HG02623 (cell line): ENCODE results near the gene ZNF750.

Source experiments
- ATAC-seq: cut with Tn5 transposase; IDR thresholded peaks from one replicate; pipeline ENCODE4 v1.9.1; 2021; ENCODE audit warnings: moderate library complexity; ENCODE audit not compliant: unreplicated experiment

Gene ZNF750

DNA sequence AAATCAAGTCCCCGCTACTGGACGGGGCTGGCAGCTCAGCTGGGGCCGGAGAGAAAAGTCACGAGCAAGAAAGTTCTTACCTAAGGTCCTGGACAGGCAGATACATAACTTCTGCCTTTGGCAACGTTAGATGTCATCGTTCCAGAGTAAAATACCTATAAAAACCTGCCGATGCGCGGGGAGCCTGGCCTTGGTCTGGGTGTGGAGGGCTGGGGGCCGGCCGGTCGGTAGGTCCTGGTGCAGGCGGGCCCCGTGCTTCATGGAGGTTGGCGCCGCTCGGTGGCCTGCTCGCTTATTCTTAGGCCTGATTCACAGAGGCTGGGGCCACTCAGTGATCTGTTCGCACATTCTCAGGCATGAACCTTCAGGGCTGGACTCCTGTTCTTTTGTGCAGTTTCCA lies 33.7 kb upstream of the ZNF750 start:
- no peak for ATAC-seq

DNA sequence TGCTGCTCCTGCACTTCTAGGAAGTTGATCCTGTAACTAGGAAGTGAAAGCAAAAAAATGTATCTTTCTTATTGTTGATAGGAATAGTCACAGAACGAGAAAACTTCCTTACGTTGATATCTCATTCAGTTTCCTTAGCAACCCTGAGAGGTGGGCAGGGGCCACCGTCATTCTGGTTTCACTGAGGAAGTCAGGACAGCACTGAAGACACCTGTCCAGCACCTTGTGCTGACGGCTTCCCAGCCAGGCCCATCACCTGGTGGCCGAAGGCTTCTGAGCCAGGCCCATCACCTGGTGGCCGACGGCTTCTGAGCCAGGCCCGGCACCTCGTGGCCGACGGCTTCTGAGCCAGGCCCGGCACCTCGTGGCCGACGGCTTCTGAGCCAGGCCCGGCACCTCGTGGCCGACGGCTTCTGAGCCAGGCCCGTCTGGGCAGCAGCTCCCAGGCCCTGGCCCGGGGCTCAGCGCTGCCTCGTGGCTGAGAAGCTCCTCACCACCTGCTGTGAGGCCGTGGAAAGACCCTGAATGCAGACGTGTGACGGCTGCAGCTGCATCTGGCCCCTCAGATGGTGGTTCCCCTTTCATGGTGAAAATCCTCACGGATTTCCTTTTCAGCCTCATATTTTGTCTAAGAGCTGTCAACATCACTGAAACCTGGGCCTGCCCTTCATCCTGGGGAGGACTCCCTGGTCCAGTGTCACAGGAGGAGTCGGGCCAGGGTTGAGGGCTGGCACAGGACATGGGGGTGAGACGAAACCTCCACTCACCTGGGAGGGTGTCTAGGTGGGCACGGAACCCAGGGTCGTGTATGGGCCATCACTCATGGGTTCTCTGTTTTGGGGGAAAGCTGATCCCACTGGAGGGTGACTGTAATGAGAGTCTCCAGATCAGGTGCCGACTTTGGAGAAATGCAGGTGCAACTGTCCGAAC lies 33.0 kb upstream of the ZNF750 start:
- no peak for ATAC-seq

DNA sequence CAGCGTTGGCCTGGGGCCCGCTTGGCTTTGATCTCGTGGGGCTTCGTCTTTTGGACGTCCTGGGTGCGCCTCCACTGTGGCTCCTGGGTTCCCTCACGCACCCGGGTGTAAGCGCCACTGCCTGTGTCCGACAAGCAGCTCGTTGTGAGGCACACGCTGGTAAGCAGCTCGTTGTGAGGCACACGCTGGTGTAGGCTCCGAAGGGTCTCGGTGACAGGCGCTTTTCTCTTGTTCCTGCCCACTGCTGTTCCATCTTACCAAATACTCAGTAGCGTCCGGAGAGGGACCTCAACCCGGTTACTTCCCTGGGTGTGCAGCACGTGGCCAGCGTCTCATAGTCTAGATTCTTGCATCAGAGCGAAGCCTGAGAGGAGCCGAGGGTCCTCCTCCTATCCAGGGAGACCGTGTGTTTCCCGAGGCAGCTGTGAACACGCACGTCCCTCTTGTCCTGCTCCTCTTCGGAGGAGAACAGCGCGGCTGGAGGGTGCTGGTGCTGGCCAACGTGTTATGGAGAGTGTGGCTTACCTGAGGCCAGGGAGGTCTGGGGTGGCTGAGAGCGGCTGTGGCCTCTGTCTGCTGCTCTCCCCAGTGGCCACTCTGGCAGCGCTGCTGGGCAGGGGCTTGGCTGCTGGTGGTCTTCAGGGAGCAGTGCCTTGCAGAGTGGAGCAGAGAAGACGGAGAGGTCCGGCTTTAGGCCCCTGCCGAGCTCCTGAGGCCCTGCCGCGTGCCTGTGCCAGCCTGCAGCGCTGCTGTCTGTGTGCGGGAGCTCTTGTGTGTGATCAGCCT lies 32.1 kb upstream of the ZNF750 start:
- ATAC-seq: no peak

DNA sequence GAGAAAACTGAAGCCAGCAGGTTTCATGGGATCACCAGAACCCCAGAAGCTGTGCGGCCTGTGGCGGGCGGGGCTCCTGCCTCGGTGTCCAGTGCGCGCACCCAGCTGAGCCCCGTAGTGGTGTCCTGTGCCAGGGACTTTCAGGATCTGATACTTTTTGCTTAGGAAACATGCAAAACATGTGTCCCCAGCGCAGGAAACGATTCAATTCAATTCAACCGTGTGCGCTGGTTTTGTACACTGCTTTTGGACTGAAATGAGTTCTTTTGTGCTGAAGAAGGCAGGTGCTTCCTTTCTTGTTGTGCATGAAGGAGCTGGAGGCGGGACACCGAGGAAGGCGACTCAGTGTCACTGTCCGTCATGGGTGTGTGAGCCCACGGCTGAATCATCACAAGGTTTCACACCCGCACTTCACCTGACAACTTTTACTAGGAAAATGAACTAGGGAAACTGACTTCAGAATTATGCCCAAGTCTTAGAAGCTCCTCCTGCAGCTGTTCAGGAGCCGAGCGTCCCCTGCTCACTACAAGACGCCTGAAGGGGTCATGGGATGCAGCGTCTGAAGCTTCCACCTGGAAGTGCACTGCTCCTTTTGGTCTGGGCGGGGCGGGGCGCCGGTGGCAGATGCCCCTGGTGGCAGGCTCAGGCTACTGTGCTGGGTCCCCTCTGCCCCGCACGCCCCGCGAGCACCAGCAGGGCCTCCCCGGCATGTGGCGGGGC lies 31.4 kb upstream of the ZNF750 start:
- peak; percentile 72 for ATAC-seq

DNA sequence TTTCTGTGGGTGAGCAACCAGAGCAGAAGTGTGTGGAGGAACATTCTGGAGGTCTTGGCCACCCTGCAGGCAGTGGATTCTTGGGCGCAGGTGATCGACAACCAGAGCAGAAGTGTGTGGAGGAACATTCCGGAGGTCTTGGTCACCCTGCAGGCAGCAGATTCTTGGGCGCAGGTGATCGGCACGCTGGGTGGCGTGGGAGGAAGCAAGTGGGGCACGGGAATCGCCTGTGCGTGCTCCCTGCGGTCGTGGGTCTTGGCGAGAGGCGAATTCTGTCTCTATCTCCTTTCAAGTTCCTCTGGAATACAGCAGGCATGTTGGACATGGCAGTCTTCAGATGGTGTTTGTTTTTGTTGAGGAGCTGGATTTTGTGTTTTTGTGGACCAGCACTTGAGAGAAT lies 30.7 kb upstream of the ZNF750 start:
- ATAC-seq: no peak

DNA sequence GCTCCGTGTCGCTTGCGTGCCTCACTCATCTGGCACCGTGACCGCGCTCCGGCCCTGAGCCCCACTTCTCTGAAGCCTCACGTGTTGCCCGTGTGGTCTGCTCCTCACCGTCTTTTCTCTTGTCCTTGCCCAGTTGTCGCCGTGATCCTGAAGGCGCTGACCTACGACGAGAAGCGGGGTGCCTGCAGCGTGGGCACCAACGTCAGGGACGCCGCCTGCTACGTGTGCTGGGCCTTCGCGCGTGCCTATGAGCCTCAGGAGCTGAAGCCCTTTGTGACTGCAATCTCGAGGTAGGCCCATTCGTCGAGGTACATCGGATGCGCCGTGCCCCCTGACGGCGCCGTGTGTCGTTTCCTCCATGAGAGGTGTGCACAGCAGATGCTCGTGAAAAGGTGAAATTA lies 30.3 kb upstream of the ZNF750 start:
- no peak for ATAC-seq

DNA sequence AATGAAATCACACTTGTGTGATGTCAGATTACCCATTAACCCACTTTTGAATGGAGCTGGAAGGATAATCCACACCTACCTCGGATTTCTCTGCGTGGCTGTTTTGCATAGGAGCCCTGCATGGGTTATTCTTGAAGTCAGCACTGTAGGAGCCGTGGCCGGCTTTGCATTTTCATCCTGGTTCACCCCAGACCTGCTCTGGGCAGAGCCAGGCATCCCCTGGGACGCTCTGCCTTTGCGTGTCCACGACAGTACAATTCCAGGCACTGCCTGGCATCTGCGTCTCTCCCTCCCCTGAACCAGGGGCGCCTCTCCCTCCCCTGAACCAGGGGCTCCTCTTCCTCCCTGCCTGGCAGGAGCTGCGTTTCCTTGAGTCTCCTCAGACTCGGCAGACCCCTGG lies 29.7 kb upstream of the ZNF750 start:
- no peak for ATAC-seq

DNA sequence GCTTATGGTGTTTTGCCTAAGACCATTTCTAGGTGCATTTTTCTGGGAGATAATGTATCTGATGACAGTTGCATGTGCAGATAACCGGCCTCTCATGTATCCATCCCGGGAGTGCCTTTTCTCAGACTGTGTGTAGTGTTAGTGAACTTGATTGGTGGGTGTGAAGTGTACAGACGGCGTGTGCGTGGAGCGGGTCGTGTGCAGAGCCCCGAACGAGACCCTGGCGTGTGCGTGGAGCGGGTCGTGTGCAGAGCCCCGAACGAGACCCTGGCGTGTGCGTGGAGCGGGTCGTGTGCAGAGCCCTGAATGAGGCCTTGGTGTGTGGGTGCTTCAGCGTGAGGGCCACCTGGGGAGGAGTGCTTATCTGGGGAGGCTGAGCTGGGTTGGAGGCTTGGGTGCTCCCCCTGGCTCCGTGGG lies 28.9 kb upstream of the ZNF750 start:
- no peak for ATAC-seq

DNA sequence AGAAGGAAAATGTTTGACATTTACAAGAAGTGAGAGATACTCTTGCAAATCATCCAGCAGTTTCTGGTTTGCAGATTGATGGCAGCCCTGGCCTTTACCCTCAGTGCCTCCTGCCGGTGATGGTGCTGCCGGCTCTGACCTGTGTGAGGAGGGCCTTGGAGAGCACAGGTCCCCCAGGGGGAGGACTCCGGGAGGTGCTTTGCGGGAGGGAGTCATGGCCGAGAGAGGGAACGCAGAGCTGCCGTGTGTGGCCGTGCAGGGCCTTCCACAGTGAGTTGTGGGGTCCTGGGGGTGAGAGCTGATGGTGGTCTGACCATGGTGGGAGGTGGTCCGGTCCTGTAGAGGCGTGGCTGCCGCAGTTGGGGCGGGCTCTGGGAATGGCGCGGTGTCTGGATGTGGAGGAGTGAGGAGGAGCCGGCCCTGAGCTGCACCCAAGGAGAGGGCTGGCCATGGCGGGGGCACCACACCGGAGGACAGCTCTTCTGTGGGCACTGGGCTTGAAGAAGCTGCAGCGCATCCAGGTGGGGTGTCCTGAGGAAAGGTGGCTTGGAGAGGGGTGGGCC lies 28.0 kb upstream of the ZNF750 start:
- ATAC-seq: no peak

DNA sequence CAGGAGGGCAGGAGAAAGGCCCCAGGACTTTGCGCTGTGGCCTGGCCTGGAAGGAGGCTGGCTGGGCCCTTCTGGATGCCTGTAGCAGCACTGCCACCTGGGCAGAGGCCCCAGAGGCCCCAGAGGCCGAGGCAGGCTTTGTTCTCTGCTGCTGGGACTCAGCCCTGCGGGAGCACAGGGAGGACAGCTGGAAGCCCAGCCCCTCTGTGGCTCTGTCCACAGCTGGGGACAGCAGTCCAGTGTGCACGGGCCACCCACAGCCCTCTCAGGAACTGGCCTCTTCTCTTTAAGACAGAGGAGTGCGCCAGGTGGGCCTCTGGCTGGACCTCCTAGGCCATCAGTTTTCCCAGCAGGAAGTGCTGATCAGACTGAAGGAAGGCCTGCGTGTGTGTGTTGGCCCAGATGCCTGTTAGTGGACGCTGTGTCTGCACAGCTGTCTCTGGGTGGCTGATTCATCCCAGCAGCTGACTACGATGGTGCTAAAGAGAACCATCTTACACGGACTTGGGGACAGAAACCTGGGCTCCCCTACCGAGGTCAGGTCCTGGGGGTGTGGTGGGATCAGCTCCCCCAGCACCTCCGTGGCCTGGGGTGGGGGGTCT lies 26.9 kb upstream of the ZNF750 start:
- ATAC-seq: no peak

DNA sequence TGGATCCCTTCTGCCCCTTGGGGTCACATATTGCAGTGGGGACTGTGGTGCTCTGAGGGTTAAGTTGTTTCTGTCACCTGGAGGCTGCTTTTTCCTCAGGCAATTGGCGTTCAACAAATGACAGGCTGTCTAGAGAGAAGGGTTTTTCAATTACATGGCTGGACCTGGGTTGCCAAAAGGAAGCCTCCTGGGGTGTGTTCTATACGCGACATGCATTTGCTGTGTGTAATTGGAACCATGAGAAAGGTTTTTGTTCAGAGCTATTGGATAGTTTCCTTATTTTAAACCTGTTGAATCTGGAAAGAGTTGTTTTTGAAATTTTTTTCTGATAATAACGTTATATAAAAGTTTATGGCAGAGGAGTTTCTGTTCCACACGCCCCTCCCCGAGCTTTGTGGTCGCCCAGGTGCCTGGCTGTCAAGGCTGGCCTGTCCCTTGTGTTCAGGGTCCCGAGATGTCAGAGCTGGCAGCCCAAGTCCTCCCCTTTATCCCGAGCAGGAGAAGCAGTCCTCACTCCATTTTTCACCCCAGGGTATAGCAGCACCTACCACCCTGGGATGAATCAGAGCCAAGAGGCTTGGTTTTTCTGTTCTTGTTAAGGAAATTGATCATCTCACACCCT lies 26.1 kb upstream of the ZNF750 start:
- ATAC-seq: no peak

DNA sequence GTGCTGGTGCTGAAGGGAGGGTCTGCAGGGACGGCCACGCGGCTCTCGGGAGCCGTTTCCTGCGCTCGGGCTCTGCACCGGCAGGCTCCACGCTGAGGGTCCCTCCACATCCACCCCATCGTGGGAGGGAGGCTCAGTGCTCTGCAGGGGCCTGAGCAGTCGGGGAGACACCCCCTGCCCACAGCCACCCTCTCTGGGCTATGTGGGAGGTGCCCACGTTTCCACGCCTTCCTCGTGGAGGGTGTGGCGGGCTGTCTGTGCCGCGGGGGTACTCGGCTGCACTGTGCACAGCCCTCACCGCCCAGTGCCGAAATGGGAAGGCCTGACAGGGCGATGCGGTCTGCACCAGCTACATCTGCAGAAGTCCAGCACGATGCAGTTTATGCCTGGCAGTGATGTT lies 25.5 kb upstream of the ZNF750 start:
- ATAC-seq: no peak

DNA sequence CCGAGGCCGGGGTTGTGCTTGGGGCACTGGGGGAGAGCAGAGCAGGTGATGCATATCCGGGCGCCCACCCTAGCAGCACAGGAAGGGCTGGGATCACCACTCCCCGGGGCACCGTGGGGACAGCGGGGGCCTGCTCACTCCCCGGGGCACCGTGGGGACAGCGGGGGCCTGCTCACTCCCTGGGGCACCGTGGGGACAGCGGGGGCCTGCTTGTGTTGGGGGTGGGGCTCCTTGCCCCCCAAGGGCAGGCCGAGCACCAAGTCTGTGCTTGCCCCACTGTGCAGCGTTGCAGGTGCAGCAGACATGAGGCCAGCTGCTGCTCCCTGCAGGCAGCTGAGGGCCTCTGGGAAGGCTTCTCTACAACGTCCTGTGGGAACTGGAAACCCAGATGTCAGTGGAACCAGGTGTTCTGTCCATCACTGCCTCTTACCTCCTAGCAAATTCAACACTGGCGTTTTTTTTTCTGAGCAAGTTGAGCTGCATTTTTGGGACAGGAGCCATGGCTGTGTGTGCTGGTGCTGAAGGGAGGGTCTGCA lies 25.0 kb upstream of the ZNF750 start:
- ATAC-seq: no peak

DNA sequence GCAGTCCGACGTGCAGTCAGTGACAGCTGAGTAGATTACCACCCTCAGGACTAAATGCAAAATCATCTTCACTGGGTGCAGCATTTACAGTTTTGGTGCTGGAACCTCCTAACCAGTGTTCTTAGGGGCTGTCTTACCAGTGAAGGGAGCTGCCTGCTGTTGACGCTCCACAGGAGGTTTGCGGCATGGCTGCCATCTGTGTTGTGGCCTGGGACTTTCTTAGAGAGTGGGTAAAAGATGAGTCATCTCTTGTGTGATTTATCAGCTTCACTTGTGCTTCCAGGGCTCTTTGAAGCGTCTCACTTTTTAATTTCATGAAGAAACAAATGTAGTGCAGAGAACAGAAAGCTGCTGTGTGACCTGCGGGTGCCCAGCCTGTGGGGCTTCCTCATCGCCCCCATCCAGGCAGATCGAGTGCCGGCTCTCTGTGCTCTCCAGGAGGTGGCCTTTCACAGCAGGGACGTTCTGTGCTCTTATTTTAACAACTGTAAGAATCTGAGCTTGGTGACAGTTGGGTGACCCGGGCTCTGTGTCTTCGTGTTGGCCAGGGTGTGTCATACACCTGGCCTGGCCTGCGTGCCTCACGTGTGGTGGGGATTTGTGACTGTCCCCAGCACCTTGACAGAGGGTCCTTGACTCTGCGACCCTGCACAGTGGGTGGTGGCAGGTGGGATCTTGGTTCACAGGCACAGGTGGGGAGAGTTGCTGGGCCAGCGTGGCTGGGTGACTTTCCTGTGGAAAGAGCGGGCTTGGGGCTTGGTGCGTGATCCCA lies 24.3 kb upstream of the ZNF750 start:
- peak; percentile 68 for ATAC-seq

DNA sequence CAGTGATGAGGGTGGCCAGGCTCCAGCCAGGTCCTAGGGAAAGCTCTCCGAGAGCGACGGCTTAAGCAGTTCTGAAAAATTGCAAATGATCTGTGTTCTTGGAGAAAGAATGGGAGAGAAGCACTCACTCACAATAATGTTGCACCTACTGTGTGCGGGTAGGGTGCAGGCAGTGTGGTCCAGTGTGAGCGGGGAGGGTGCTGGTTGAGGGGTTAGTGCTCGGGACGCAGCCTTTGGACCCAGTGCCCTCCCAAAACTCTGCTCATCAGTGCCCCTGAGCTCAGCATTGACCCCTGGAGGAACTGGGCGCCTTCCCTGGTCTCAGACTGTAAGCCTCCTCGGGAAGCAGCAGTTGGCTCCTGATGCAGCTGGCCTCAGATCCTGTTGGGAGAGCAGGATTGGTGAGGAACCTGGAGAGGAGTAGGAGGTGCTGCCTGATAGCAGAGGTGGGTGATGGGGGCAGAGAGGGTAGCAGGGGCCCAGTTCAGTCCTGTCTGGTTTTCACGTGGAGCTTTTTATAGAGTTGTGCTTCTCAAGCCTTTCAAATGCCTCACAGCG lies 23.6 kb upstream of the ZNF750 start:
- ATAC-seq: no peak

DNA sequence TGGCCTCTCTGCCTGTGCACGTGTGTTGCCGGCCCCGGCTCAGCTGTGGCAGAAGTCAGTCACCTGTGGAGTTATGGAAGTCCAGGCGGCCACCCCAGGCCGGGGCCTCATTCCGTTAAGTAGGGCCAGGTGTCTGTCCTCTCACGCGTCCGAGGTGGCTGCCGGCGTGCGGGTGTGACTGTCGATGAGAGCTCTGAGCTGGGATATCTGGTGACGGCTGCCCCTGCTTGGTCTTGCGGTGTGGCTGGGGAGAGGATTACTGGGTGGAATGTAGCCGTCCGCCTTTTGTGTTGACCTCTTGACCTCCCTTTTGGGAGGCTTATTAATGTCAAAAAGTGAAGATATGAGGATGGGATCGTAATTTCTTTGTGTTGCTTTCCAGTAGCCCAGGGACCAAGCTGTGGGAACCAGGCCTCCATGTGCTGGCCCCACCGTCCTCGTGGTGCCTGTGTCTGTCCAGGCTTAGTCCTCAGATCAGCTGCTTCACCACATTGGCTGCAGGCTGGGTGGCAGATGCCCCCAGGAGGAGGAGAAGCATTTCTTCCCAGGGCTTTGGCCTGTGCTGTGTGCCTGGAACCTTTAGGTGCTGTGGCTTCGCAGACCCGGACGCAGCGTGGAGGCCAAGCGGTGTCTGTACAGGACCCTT lies 23.0 kb upstream of the ZNF750 start:
- ATAC-seq: no peak

DNA sequence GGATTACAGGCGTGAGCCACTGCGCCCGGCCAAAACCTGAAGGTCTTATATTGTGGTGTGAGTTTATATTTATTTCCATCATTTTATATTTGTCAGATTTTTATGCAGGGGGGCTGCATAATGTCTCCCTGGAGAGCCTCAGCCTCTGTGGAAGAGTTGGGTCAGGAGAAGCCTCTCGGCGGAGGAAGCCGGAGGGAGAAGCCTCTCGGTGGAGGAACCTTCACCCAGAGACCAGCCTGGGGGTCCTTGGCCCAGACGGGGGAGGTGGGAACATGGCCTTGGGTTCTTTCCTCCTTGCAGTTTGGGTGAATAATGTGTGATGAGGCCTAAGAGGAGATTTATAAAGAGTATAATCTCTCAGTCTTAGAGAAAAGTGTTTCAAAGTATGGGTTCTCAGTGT lies 22.4 kb upstream of the ZNF750 start:
- ATAC-seq: no peak

DNA sequence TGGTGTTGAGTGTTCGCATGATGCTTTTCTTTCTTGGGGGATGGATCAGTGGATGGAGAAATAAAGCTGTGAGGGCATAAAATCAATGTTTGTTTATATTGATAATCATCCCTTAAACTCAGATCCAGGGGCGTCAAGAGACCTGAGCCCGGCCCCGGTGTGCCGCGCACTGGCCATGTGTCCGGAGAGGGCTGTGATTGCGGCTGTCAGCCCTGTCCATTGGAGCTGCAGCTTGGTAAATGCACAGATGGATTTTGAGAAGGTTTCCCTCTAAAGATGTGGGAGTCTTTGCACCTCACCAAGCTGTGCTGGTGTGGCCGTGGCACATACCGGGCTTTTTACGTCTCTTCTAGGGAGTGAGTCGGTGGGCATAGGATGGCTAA lies 21.6 kb upstream of the ZNF750 start:
- no peak for ATAC-seq
